Karpas-422 (cell line): ENCODE results near the gene MAP7. TPM values are rescaled to one million over a fixed set of nuclear protein-coding genes. Genes with fewer than 3 reads are reported as not detected.
"Not testable (repeated sequence)": the region's sequence is repeated elsewhere in the genome, so short reads cannot be mapped to it uniquely, and the experiment has no call there.

Experiments used
- DNase-seq: peaks from one replicate; pipeline ENCODE4 v3.0.0-alpha.2; 2015
- H2AFZ ChIP-seq: fragments of 200-600 bp; sonication (generic); 2 replicates; pipeline ENCODE4 v1.6.1; 2014; ENCODE audit warnings: antibody characterized with exemption, low read length, mixed read lengths
- H3K27ac ChIP-seq: fragments of 200-600 bp; sonication (generic); 2 replicates; pipeline ENCODE4 v1.5.1; 2014; ENCODE audit warnings: mild to moderate bottlenecking, low read length, moderate library complexity
- H3K27me3 ChIP-seq: fragments of 200-600 bp; sonication (generic); 2 replicates; pipeline ENCODE4 v1.6.1; 2014; ENCODE audit warnings: low read length, mixed read lengths
- H3K36me3 ChIP-seq: fragments of 200-600 bp; sonication (generic); 2 replicates; pipeline ENCODE4 v1.6.1; 2014; ENCODE audit warnings: low read length, mixed read lengths; ENCODE audit not compliant: insufficient read depth
- H3K4me1 ChIP-seq: fragments of 200-600 bp; sonication (generic); 2 replicates; pipeline ENCODE4 v1.6.1; 2014; ENCODE audit warnings: mild to moderate bottlenecking, low read length, mixed read lengths
- H3K4me2 ChIP-seq: fragments of 200-600 bp; sonication (generic); 2 replicates; pipeline ENCODE4 v1.6.1; 2014; ENCODE audit warnings: low read length, low read depth, mild to moderate bottlenecking; ENCODE audit not compliant: poor library complexity, severe bottlenecking
- H3K4me3 ChIP-seq: fragments of 200-600 bp; sonication (generic); 2 replicates; pipeline ENCODE4 v1.5.1; 2014; ENCODE audit warnings: mild to moderate bottlenecking, antibody characterized with exemption, low read length, mixed read lengths
- H3K79me2 ChIP-seq: fragments of 200-600 bp; sonication (generic); 2 replicates; pipeline ENCODE4 v1.6.1; 2014; ENCODE audit warnings: mild to moderate bottlenecking, low read length, mixed read lengths
- H3K9ac ChIP-seq: fragments of 200-600 bp; sonication (generic); 2 replicates; pipeline ENCODE4 v1.6.0; 2014; ENCODE audit warnings: low read length
- H3K9me2 ChIP-seq: fragments of 200-600 bp; sonication (generic), shearing (Covaris generic); replicated peaks from 2 replicates; pipeline ENCODE4 v1.6.0; 2014; ENCODE audit warnings: mild to moderate bottlenecking, low read length, moderate library complexity; ENCODE audit not compliant: insufficient read depth
- H3K9me3 ChIP-seq: fragments of 300-700, 200-600 bp; sonication (generic); 2 replicates; pipeline ENCODE4 v1.6.1; 2014; ENCODE audit warnings: low read length, mixed read lengths
- H4K20me1 ChIP-seq: fragments of 200-600 bp; sonication (generic); 2 replicates; pipeline ENCODE4 v1.6.1; 2014; ENCODE audit warnings: mild to moderate bottlenecking, antibody characterized with exemption, low read length, low read depth; ENCODE audit not compliant: insufficient read depth
- total RNA-seq: library from RNA; depleted of rRNA; stranded (reverse); fragments of >200 nt; shearing (Covaris generic); gene quantifications from 2 replicates; pipeline ENCODE4 v1.2.3, GENCODE V29; 2014; ENCODE audit warnings: low replicate concordance

MAP7 gene
- total RNA-seq, 1 experiment from 2014 or later: not detected

DNA sequence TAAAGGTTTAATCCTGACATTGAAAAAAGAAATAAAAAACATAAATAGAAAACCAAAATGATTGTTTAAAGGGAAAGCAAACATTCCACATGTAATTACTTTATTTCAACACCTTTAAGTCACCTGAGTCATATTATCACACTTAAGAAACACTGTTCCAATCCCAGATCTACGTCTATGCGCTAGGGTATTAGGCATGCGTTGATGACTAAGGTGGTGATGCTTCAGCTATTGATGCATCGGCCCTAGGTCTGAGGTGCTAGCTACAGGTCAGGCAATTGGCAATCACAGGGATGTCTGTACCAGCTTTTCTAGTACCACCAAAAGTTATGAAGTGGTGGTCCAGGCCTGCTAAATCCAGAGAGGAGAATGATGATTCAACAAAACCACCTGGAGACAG is 162.9 kb downstream of the MAP7 start:
- no peaks in the 10 kb centered on the region for H3K4me1 ChIP-seq
- H3K9ac ChIP-seq: no peak overlapping the region
- no peak overlapping the region for H2AFZ ChIP-seq
- no peaks in the 10 kb centered on the region for H3K36me3 ChIP-seq
- DNase-seq: no peak
- no peaks in the 10 kb centered on the region for H3K9me3 ChIP-seq
- no peaks in the 10 kb centered on the region for H3K27me3 ChIP-seq
- no peak overlapping the region for H3K4me2 ChIP-seq
- no peaks in the 10 kb centered on the region for H3K9me2 ChIP-seq
- H3K79me2 ChIP-seq: no peaks in the 10 kb centered on the region
- H4K20me1 ChIP-seq: no peaks in the 10 kb centered on the region
- H3K4me3 ChIP-seq: no peak overlapping the region
- no peak overlapping the region for H3K27ac ChIP-seq

DNA sequence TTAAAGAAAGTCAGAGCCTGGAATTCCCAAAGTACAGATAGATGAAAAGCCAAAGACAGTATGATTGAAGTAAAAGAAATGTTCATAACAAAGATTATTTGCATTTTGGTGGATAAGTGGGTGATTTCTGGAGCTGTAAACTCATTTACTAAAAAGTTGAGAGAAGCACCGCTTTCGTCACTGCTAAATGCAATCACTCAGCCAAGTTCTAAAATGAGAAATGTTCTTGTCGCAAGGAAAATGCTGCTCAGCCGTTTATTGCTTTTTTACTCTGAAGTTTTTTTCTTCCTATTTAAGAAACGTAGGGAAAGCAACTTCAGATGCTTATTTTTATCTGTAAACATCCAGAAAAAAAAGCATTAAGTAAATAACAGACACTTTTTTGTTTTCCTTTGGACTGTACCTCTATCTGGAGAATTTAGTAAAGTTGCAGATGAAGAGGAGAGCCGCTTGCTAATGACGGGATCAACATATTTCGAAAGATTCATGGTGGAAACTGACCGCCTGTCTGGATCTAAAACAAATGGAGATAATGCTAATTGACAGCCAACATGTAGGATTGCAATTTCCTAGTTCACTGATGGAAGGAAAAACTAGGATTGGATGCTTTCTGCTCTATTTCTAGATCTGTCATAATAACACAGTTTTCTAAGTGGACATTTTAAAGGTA is 166.8 kb downstream of the MAP7 start:
- Histone ChIP-seq H3K9me2 (no peaks in the 10 kb centered on the region), H3K27me3 (no peaks in the 10 kb centered on the region), H3K4me2 (no peak overlapping the region), H3K4me1 (no peaks in the 10 kb centered on the region), H3K79me2 (no peaks in the 10 kb centered on the region), H3K9me3 (no peaks in the 10 kb centered on the region), H3K4me3 (no peak overlapping the region), H2AFZ (no peak overlapping the region), H3K36me3 (no peaks in the 10 kb centered on the region), H3K27ac (no peak overlapping the region), H4K20me1 (no peaks in the 10 kb centered on the region), H3K9ac (no peak overlapping the region)
- DNase-seq: no peak

DNA sequence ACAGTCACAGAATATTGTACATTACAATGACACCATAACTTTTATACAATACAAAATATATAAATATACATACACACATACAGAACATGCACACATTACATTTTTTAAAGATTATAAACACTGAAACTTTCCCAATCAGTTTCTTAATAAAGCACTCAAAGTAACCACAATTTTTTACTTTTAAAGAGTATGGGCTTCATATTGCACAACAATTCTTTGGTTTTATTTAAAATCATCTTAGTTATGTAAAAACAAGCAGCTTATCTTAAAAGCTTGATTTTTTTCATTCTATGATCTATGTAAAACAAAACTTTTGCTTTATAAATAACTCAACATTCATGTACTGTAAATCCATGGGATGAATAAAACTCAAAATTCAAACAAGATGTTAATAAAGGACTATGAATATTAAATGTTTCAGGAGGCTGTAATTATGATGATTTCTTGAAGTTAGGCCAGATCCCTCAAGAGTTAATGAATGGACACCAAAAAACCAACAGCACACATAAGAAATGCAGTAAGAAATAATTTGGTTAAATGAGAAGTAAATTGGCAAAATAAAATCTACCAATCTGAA is 167.5 kb downstream of the MAP7 start:
- no peaks in the 10 kb centered on the region for H3K79me2 ChIP-seq
- no peak overlapping the region for H3K9ac ChIP-seq
- no peaks in the 10 kb centered on the region for H3K9me3 ChIP-seq
- H3K27ac ChIP-seq: no peak overlapping the region
- no peak for DNase-seq
- no peak overlapping the region for H3K4me3 ChIP-seq
- no peaks in the 10 kb centered on the region for H3K27me3 ChIP-seq
- no peaks in the 10 kb centered on the region for H3K9me2 ChIP-seq
- no peak overlapping the region for H3K4me2 ChIP-seq
- no peaks in the 10 kb centered on the region for H4K20me1 ChIP-seq
- H3K4me1 ChIP-seq: no peaks in the 10 kb centered on the region
- no peak overlapping the region for H2AFZ ChIP-seq
- no peaks in the 10 kb centered on the region for H3K36me3 ChIP-seq

DNA sequence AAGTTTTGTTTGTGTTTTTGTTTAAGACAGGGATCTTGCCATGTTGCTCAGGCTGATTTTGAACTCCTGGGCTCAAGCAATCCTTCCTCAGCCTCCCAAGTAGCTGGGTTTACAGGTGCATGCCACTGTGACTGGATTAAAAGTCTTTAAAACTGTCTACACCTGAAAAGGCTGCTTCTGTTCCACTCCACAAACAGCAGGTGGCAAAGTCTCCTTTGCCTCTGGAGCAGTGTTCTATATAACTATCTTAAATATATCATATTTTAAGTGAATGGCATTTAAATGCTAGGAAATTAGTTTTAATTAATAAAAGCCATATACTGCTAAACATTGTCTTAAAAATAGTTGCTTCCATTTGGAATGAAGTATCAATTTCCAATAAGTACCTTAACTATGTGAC is 171.3 kb downstream of the MAP7 start:
- H3K4me3 ChIP-seq: no peak overlapping the region
- no peak overlapping the region for H3K4me2 ChIP-seq
- no peaks in the 10 kb centered on the region for H3K27me3 ChIP-seq
- no peaks in the 10 kb centered on the region for H3K79me2 ChIP-seq
- no peak overlapping the region for H3K27ac ChIP-seq
- no peaks in the 10 kb centered on the region for H4K20me1 ChIP-seq
- H3K36me3 ChIP-seq: no peaks in the 10 kb centered on the region
- no peaks in the 10 kb centered on the region for H3K9me3 ChIP-seq
- H3K9ac ChIP-seq: no peak overlapping the region
- H3K9me2 ChIP-seq: no peaks in the 10 kb centered on the region
- no peak for DNase-seq
- no peaks in the 10 kb centered on the region for H3K4me1 ChIP-seq
- H2AFZ ChIP-seq: no peak overlapping the region

DNA sequence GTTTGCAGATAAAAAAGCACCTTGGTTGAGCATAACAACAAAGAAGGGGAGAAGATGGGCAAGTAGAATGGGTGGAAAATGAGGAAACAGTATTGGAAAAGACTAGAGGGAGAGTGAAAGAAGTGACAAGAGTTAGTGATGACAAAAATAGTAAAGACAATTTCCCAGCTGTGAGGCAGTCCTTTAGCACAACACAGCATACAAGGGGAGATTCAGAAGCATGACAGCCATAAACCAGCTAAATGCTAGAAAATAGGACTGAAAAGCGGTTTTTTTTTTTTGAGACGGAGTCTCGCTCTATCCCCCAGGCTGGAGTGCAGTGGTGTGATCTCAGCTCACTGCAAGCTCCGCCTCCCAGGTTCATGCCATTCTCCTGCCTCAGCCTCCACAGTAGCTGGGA is 174.4 kb downstream of the MAP7 start:
- H3K9me2 ChIP-seq, H2AFZ ChIP-seq, H3K79me2 ChIP-seq, H3K9me3 ChIP-seq, H3K4me3 ChIP-seq, H3K36me3 ChIP-seq, H4K20me1 ChIP-seq, H3K9ac ChIP-seq, H3K4me2 ChIP-seq, H3K27me3 ChIP-seq, H3K4me1 ChIP-seq, H3K27ac ChIP-seq, DNase-seq: not testable (repeated sequence)

DNA sequence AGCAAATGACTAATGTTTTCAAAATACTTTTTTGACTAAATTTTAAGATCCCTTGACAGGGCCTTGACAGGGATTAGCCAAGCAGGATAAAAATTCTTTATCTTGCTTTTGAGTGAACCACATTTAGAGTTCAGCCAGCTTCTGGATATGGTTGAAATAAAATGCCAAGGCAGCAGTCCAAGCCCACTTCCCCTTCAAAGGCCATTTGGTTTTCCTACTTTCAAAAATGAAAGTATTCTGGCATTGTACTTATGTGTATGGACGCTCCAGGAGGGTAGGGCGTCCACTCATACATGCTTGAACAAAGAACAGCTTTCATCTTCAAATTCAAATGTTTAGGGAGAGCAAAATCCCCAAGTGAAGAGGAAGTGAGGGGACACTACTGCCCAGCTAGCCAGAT is 178.3 kb downstream of the MAP7 start:
- Histone ChIP-seq H4K20me1 (no peaks in the 10 kb centered on the region), H3K4me2 (no peak overlapping the region), H3K27me3 (no peaks in the 10 kb centered on the region), H3K27ac (no peak overlapping the region), H3K4me3 (no peak overlapping the region), H3K9me2 (no peaks in the 10 kb centered on the region), H3K79me2 (no peaks in the 10 kb centered on the region), H2AFZ (no peak overlapping the region), H3K4me1 (no peaks in the 10 kb centered on the region), H3K9ac (no peak overlapping the region), H3K36me3 (no peaks in the 10 kb centered on the region), H3K9me3 (no peaks in the 10 kb centered on the region)
- no peak for DNase-seq

DNA sequence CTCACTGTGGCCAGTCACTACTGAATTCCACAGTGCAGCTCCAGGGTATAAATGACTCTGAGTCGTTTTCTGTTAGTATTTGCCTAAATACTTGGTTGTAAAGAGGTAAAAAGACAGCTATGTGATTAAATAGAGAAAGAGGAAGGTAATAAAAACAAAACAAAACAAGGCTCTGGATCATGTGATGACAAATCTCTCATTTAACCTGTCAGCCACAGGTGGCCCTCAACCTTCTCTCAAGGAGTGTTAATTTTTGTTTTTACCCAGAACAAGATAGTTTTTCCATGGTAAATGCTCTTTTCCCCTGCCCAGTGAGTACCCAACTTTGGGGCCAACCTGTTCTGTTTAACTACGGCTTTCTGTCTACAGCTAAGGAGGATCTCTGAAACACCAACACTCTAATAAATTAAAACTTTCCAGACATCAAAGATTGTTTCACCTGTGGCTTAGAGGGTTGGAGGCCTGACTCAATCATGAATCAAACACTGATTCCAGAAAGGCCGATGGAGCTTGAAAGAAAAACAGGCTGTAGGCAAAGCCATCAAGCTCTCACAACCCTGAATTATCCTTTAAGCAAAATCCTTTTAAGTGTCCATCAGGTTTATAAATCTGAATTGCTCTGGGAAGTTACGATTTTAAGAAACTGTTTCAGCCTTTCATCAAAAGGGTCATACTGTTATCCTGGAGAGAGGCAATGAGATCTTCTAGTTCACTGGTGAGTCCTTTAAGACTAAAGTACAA is 179.1 kb downstream of the MAP7 start:
- no peak for DNase-seq
- no peak overlapping the region for H3K9ac ChIP-seq
- H3K9me2 ChIP-seq: no peaks in the 10 kb centered on the region
- H4K20me1 ChIP-seq: no peaks in the 10 kb centered on the region
- H3K27me3 ChIP-seq: no peaks in the 10 kb centered on the region
- no peaks in the 10 kb centered on the region for H3K79me2 ChIP-seq
- H3K9me3 ChIP-seq: no peaks in the 10 kb centered on the region
- H3K4me2 ChIP-seq: no peak overlapping the region
- no peak overlapping the region for H3K4me3 ChIP-seq
- no peaks in the 10 kb centered on the region for H3K36me3 ChIP-seq
- no peak overlapping the region for H2AFZ ChIP-seq
- no peaks in the 10 kb centered on the region for H3K4me1 ChIP-seq
- H3K27ac ChIP-seq: no peak overlapping the region

DNA sequence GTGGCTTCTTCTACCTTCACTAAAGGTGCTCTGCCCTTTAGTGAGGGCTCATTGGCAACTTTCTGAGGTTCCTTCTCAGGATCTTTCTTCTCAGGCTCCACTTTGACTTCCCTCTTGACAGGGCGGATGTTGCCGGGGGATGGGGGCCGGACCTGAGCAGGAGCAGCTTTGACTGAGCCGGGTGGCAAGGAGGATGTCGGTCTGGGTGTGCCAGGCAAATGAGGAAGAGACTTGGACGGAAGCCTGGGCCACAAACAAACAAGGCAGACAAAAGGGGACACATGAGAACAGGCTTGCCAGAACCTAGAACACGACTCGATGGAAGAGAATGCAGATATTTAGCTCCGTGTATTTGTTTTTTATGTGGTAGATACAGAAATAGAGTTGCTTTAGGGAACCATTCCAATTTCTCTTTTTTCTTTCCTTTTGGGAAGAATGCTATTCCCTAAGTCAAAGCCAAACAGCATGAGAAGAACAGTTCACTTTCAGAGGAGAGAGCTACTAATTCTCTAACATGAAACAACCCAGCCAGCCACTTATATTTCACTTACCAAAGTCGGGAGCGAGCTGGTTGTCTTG is 184.4 kb downstream of the MAP7 start:
- no peaks in the 10 kb centered on the region for H3K9me2 ChIP-seq
- DNase-seq: no peak
- no peaks in the 10 kb centered on the region for H4K20me1 ChIP-seq
- no peak overlapping the region for H2AFZ ChIP-seq
- no peak overlapping the region for H3K27ac ChIP-seq
- no peaks in the 10 kb centered on the region for H3K27me3 ChIP-seq
- no peak overlapping the region for H3K9ac ChIP-seq
- H3K4me1 ChIP-seq: no peaks in the 10 kb centered on the region
- no peaks in the 10 kb centered on the region for H3K9me3 ChIP-seq
- no peak overlapping the region for H3K4me3 ChIP-seq
- no peak overlapping the region for H3K4me2 ChIP-seq
- H3K79me2 ChIP-seq: no peaks in the 10 kb centered on the region
- H3K36me3 ChIP-seq: no peaks in the 10 kb centered on the region
